Kidney epithelial cell (primary cell): ENCODE measurements around the gene SF1. TPM values are rescaled to one million over a fixed set of nuclear protein-coding genes. Genes with fewer than 3 reads are reported as not detected.

ENCODE experiments used
- DNase-seq: peaks from one replicate; pipeline ENCODE4 v3.0.0-alpha.2; 2010; ENCODE audit warnings: low read depth
- H3K27me3 ChIP-seq: 2 replicates; pipeline ENCODE4 v1.6.0; 2011; ENCODE audit warnings: low read length; ENCODE audit not compliant: control insufficient read depth, insufficient read depth
- H3K36me3 ChIP-seq: 2 replicates; pipeline ENCODE4 v1.5.1; 2011; ENCODE audit warnings: low read length; ENCODE audit not compliant: control insufficient read depth, insufficient read depth
- H3K4me3 ChIP-seq: 2 replicates; pipeline ENCODE4 v1.5.1; 2011; ENCODE audit warnings: low read depth, mild to moderate bottlenecking, control low read depth, low read length
- CTCF ChIP-seq: IDR thresholded peaks from 2 replicates; pipeline ENCODE4 v1.5.1; 2011; ENCODE audit warnings: mild to moderate bottlenecking, moderate library complexity, low read length, control low read depth, inconsistent platforms; ENCODE audit not compliant: insufficient read depth, poor library complexity, severe bottlenecking
- total RNA-seq: library from RNA; depleted of rRNA; stranded (reverse); fragments of >200 nt; gene quantifications from 2 replicates; pipeline ENCODE4 v1.2.3, GENCODE V29; 2015

SF1 gene
- 194 and 216 TPM in 2 replicates for total RNA-seq

- TF ChIP-seq CTCF, result no peak
- H3K4me3 ChIP-seq, result peak within 1 kb of the TSS; percentile 95
- no peaks in the 10 kb centered on the region for H3K27me3 ChIP-seq
- peaks cover 4% of the 10 kb centered on the region for H3K36me3 ChIP-seq
- DNase-seq, result peak; percentile 97
Measured at GRCh38 chr11:64778473-64779298, at the start of gene SF1. Gene SF1, minus strand, starts transcription at chr11:64778542. Its CDS starts 150 bp downstream, at chr11:64778392.

DNA sequence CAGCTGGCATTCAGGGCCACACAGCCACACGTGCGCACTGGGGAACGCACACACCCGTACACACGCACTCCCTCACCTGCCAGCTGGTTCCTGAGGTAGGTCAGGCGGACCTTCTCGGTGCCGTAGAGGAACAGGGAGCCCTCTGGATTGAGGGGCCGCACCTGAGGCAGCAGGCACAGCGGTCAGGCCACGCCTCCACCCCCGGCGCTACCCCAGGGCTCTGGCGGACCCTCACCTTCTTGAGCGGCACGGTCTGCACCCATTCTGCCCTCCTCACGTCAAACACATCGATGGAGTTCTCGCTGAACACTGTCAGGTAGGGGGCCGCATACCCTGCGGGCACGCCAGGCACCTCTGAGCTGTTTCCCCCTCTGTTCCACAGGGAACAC, 49.1 kb upstream of the SF1 start:
- peaks cover 1% of the 10 kb centered on the region for H3K36me3 ChIP-seq
- TF ChIP-seq CTCF, result no peak
- DNase-seq, result no peak
- H3K4me3 ChIP-seq, result no peak overlapping the region
- no peaks in the 10 kb centered on the region for H3K27me3 ChIP-seq

DNA sequence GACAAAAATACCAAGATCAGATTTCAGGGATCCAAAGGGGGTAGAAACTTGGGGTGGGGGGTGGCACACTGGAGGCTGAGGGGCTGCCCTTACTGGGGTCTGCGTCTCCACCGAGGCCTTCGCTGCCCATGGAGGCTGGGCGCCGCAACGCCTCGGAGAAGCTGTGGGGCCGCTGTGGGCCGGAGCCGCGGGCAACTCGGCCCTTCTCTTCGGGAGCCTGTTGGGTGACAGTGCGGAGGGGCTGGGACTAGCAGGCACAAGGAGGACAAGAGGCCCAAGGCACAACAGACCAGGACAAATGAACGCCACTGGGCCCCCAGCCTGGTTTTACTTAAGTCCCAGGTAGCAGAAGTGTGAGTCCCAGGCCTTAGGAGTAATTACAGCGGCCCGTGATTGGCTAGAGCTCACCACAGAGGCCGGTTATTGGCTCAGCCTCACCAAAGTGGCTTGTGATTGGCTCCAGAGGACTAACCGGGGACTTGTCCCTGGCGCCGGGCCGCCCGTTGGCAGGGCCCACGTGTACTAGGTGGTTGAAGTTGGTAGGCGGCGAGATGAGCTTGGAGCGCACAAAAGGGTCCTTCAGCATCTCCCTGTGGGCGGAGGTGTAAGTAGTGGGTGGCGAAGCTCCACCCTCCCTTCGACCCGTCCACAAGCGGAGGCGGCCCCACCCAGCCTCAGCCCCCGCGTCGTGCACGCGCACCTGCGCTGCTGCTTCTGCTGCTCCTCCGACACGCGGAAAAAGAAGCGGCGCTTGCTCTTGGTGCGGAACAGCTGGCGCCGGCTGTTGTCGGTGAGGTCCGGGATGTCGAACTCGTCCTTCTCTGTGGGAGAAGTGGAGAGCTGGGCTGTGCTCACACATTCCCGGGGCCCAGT, 48.5 kb upstream of the SF1 start:
- Histone ChIP-seq H3K27me3 (no peaks in the 10 kb centered on the region), H3K4me3 (no peak overlapping the region), H3K36me3 (peaks cover 1% of the 10 kb centered on the region)
- no peak for TF ChIP-seq CTCF
- DNase-seq, result no peak

DNA sequence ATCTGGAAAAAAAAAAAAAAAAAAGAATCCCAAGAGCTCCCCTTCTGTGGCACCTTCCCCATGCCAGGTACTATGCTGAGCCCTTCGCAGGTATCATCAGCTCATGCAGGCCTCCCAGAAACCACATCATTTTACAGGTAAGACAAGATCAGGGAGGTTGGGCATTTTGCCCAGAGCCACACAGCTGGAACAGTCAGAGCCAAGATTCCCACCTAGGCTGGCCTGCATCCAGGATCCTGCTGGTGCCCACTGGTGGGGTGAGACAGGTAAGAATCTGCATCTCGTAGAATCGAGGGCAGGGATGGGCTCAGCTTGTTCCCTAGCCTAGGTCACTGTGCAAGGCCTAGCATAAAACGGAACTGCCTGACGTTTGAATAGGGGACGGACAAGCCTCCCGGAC, 47.7 kb upstream of the SF1 start:
- no peaks in the 10 kb centered on the region for H3K27me3 ChIP-seq
- H3K36me3 ChIP-seq, result peaks cover 1% of the 10 kb centered on the region
- TF ChIP-seq CTCF, result no peak
- no peak for DNase-seq
- no peak overlapping the region for H3K4me3 ChIP-seq

- Histone ChIP-seq H3K4me3 (no peak overlapping the region), H3K36me3 (peaks cover 1% of the 10 kb centered on the region), H3K27me3 (no peaks in the 10 kb centered on the region)
- DNase-seq, result no peak
- TF ChIP-seq CTCF, result no peak
Measured at GRCh38 chr11:64823568-64824119, 45.3 kb upstream of the SF1 start.
